ENCODE results near the gene ASGR1. TPM values are rescaled to one million over a fixed set of nuclear protein-coding genes. Genes with fewer than 3 reads are reported as not detected.
A peak's percentile ranks its signal among the peaks of the same experiment; 100 is the strongest.

The ASGR1 gene
- total RNA-seq, 1 donor from 2014 or later, result 28.8 TPM

DNA sequence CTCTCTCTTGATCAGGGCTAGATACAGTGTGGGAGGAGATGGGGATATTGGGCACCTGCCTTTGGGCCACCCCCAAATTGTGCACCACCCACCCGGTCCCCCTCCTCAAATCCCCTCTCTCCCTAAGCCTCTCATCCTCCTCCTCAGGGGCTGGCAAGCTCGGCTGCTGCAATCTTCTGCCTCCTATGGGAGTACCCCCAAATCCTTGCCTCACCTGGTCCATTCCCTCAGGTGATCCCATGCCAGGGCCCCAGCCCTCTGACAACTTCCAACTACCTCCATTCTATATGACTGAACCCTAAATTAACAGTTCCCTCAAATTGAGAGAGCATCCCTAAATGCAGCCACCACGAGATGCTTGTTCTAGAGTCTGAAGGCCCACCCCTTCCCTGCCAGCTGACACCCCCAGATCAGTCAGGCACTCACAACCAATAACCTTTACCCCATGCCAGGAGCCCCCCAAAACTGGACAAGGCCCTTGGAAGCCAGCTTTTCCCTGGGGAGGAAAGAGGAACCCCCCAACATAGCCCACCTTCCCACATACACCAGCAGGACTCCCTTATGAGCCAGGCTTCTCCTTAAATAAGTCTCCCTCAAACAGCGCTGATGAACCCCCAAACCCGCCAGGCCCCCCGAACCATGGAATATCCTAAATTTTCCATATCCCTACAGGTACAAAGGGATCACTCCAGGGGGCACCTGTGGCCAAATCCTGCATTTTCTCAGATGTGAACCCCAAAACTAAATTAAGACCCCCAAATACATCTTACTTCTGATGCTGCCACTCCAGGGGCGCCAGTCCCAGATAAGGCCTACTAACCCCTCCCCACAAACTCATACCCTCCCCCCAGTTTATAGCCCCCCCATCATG lies 37.3 kb upstream of the ASGR1 start:
- no peak for DNase-seq (ENCODE audit: low read depth in 2 of 2)

DNA sequence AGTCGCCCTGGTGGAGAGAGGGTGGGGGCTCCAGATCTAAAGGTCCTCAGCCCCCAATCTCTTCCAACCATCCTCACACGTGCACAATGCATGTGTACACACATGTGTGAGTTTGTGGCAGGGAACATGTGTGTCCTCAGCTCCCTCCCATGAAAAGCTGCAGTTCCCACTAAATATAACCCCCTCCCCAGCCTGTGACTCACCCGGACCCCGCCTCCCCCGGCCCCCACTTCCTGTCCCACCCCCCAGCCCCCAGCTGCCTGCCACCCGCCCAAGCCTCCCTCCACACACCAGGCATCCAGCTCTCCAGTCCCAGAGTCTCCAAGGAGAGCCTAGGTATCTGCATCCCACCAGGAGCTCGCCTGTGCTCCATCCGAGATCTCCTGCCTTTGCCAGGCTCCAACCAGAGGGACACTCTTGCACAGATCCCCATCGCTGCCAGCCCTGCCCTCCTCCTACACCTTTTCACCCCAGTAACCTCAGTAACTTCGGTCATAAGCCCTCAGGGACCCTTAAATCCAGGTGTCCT lies 36.5 kb upstream of the ASGR1 start:
- DNase-seq (ENCODE audit: low read depth in 2 of 2), result peak in 1 of 2 donors; percentile 32

- DNase-seq (ENCODE audit: low read depth in 2 of 2), result no peak
Measured at GRCh38 chr17:7215136-7215638, 36.0 kb upstream of the ASGR1 start.

GRCh38 chr17:7214300-7215135 lies 35.3 kb upstream of the ASGR1 start:
- DNase-seq (ENCODE audit: low read depth in 2 of 2), result peak; percentile 97 to 99

DNA sequence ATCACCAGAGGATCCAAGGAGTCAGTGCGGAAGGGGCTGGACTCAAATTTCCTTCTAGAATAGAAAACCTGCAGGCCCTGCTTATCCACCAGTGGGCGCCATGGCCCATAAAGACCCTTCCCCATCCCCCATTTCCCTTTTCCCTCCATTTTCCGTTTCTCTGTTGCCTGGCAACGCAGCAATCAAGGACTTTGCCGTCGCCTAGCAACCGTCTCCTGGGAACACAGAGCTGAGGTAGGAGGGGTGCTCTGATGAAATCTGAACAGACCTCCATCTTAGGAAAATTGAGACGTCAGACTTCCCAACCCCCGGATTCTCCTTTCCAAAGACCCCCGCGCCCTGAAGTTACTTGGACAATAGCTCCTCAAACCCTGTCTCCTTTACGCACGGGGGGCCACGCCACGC lies 34.7 kb upstream of the ASGR1 start:
- DNase-seq (ENCODE audit: low read depth in 2 of 2), result peak; percentile 80 to 88

DNA sequence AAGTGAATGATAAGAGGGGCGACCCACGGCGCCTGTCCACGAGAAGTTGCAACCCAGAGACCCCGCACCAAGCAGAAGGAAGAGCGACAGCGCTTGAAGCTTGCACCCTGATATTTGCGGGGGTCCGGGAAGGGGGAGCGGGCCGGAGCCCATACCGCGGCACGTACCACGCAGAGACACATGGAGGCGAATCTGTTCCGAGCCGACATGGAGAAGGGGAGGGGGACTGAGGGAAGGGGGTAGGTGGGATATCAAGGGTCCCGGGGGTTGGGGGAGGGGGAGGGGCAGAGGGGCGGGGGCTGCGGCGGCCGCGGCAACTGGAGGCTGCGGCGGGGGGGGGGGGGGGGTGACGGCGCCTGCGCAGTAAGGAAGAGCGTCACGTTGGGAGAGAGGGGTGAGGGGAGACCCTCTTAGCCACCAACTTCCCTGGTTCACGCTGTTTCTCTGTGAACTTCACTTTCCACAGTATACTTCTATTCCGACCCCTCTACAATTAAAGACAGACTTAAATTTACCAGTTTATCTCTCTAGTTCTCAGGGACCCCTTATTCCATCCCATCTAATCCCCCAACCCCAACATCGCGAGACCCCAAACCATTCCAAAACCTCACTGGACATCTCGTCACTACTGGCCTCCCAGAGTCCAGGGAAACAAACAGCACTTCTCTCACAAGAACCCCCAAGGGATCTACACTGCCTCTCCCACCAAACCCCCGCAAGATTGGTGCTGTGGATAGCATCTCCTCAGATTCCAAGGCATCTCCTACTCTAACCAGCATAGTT lies 32.5 kb upstream of the ASGR1 start:
- DNase-seq (ENCODE audit: low read depth in 2 of 2), result no peak

DNA sequence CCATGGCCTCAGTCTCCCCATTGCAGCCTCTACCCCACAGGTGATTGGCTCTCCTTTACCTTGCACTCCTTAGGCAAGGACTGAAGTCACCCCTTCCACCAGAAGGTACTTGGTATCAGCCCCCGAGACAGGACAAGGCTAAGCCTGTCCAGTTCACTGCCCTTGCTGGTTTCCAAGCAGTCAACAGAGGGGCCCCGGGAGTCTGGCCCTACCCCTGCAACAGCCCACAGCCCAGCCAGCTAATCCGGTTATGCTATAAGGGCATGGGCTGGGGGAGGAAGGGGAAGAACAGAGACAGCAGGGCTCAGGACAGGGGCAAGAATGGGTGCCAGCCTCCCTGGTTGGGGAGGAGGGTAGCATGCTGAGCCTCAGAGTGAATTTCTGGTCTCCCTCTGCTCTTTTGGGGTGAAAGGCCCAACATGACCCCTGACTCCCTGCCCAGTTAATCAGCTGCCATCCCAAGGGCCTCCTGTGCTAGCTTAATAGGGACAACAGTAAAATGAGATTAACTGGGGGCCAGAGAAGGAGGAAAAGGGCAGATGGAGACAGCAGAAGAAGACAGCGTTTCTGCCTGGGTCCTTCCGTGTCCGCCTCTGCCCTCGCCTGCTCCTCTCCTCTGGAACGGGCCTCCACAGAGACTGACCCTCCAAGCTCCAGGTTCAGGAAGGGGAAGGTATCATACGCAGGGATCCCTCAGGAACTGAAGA lies 29.7 kb upstream of the ASGR1 start:
- DNase-seq (ENCODE audit: low read depth in 2 of 2), result no peak

GRCh38 chr17:7208027-7208571 lies 28.9 kb upstream of the ASGR1 start:
- no peak for DNase-seq (ENCODE audit: low read depth in 2 of 2)

GRCh38 chr17:7207120-7208001 lies 28.2 kb upstream of the ASGR1 start:
- no peak for DNase-seq (ENCODE audit: low read depth in 2 of 2)

- DNase-seq (ENCODE audit: low read depth in 2 of 2), result peak in 1 of 2 donors; percentile 33
Measured at GRCh38 chr17:7205561-7205960, 26.4 kb upstream of the ASGR1 start.

- DNase-seq (ENCODE audit: low read depth in 2 of 2), result peak; percentile 70 to 71
Measured at GRCh38 chr17:7204828-7205461, 25.8 kb upstream of the ASGR1 start.

DNA sequence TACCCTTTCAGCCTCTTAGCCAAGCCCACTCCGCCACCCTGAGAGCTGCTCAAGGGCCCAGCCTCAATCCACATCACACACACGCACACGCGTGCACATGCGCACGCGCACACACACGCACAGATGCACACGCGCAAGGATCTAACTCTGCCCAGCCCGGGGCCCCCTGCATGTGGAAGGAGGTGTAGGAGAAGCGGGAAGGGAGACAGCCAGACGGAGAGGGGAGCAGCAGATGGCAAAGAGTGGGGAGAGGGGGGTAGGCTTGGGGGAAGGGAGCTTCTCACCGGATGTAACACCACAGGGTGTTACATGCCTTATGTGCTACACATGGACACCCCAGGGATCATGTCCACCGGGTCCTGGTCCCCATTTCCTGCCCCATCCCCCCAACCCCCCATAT lies 25.2 kb upstream of the ASGR1 start:
- no peak for DNase-seq (ENCODE audit: low read depth in 2 of 2)

DNA sequence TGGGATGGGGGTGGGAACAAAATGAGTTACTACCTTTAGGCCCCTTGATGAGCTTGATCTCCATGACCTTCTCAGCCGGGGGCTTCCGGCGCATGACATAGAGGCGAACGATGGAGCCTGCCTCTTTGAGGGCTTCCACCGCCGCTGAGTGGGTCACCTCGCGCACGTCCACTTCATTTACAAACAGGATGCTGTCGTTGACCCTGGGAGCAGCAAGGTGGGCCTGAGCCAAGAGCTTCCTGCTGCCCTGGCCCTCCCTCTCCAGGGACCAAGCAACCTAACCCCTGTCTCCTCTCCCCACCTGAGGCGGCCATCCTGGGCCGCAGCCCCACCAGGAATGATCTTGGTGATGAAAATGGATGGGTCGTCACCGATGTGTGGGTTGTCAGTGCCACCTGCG lies 24.2 kb upstream of the ASGR1 start:
- no peak for DNase-seq (ENCODE audit: low read depth in 2 of 2)

DNA sequence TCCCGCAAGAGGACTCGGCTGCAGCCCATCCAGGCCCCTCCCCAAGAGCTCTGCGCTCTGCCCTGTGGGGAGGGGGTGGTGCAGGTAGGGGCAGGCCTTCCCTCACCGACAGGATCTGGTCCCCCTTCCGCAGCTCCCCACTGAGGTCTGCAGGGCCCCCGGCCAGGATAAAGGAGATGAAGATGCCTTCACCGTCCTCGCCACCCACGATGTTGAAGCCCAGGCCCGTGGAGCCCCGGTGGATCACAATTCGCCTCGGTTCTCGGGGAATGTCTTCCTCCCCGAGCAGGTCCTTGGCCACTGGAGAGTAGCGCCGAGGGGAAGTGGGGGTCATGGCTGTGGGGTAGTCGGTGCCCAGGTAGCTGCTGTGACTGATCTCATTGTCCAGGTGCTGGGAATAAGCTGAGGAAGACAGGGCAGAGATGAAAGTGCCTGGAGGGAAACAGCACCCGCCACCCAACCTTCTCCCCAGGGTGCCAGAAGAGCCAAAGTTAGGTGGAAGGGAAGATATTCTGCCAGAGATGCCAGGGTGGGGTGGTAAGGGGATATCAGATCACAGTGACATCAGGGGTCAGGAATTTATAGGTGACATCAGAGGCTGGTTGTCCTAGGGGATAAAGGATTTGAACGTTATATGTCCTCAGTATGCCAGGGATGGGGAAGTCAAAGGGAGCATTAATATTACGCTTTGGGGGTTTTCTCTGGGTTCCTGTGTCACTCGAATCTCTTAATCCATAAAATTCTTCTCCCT lies 17.7 kb upstream of the ASGR1 start:
- DNase-seq (ENCODE audit: low read depth in 2 of 2), result no peak

DNA sequence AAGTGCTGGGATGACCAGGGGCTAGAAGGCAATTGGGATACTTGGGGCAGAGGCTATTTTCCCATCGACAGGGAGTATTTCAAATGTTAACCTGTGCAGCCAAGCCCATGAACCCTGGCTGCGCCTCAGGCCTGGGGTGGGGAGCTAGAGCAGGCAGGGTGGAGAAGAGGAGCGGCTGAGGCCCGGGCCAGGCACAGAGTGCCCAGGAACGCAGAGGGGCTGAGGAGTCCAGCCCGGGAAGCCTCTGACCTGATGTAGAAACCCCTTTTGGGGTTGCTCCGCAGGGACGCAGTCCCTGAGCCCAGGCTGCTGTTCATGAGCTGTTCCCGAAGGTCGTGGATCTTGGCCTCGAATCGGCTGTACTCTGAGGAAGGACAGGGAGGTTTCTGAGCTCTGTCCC lies 16.8 kb upstream of the ASGR1 start:
- no peak for DNase-seq (ENCODE audit: low read depth in 2 of 2)

- DNase-seq (ENCODE audit: low read depth in 2 of 2), result no peak
Measured at GRCh38 chr17:7192271-7192937, 13.2 kb upstream of the ASGR1 start.

GRCh38 chr17:7191571-7192270 lies 12.6 kb upstream of the ASGR1 start:
- DNase-seq (ENCODE audit: low read depth in 2 of 2), result peak; percentile 29 to 44

Measured in lung microvascular endothelial cell (primary cell).